ENCODE measurements around the gene SLC11A2. TPM values are rescaled to one million over a fixed set of nuclear protein-coding genes. Genes with fewer than 3 reads are reported as not detected.

The SLC11A2 gene
- total RNA-seq, 1 experiment from 2014 or later: 38.7 TPM

DNA sequence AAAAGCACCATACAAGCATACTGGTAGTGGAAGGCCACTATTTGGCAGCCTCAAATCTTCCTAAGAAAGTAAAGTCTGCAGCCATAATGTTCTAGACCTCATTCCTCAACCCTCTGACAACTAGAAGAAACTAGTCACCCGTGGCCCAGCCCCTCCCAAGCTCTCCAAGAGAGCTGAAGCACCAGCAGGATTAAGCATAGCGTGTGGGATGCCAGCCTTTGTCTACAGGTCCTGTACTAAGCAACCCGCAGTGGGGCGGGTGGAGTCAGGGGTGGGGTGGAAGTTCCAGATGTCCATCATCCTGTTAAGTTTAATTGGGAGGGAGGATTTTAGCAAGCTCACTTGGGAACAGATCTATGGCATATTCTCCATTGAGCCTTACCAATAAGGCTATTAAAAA is 14.2 kb downstream of the SLC11A2 start:
- H3K27me3 ChIP-seq (ENCODE audit: insufficient read depth, low read length): no peaks in the 10 kb centered on the region

More for the DNA sequence above, 14.2 kb downstream of the SLC11A2 start:
- no peak for DNase-seq (ENCODE audit: low read depth, low spot score)
- ChIA-PET POLR2A (no interaction called here), RAD21 (ENCODE audit: low non-redundant PET in 1 of 2, low total read pairs in 2 of 2, uncharacterized antibody in 2 of 2, unreplicated experiment in 2 of 2) (no interaction called here), CTCF (no interaction called here)
- Histone ChIP-seq H3K4me3 (replicated peaks in 1 of 2; ENCODE audit: low read depth in 1 of 2, low read length in 2 of 2) (no peak overlapping the region), H3K27ac (ENCODE audit: low read depth, low read length) (no peak overlapping the region), H4K20me1 (ENCODE audit: insufficient read depth) (peaks cover 6% of the 10 kb centered on the region; the same call in 1 of the 2 replicates), H3K9me3 (ENCODE audit: control insufficient read depth in 1 of 2, insufficient read depth in 1 of 2, low read depth in 1 of 2, low read length in 2 of 2) (no peaks in the 10 kb centered on the region), H3K4me1 (ENCODE audit: control insufficient read depth in 1 of 2, insufficient read depth in 2 of 2, low read length in 2 of 2) (peaks cover 10 to 14% of the 10 kb centered on the region in 2 experiments; a peak in 3 of 4 replicates), H3K9ac (ENCODE audit: low read length) (no peak overlapping the region), H3K9me2 (ENCODE audit: insufficient read depth) (no peaks in the 10 kb centered on the region), H3K36me3 (ENCODE audit: control insufficient read depth in 1 of 2, insufficient read depth in 2 of 2, low read length in 2 of 2) (peaks cover 4 to 5% of the 10 kb centered on the region in 2 experiments; a peak in 2 of 4 replicates), H3K4me2 (ENCODE audit: low read length) (no peak overlapping the region), H3K79me2 (ENCODE audit: insufficient read depth, low read length) (peaks cover 45% of the 10 kb centered on the region), H2AFZ (ENCODE audit: low read depth, low read length, poor library complexity, severe bottlenecking) (no peak overlapping the region)
- BruUV-seq (replicated peaks): no TSS peak
- TF ChIP-seq, protein P1, sequence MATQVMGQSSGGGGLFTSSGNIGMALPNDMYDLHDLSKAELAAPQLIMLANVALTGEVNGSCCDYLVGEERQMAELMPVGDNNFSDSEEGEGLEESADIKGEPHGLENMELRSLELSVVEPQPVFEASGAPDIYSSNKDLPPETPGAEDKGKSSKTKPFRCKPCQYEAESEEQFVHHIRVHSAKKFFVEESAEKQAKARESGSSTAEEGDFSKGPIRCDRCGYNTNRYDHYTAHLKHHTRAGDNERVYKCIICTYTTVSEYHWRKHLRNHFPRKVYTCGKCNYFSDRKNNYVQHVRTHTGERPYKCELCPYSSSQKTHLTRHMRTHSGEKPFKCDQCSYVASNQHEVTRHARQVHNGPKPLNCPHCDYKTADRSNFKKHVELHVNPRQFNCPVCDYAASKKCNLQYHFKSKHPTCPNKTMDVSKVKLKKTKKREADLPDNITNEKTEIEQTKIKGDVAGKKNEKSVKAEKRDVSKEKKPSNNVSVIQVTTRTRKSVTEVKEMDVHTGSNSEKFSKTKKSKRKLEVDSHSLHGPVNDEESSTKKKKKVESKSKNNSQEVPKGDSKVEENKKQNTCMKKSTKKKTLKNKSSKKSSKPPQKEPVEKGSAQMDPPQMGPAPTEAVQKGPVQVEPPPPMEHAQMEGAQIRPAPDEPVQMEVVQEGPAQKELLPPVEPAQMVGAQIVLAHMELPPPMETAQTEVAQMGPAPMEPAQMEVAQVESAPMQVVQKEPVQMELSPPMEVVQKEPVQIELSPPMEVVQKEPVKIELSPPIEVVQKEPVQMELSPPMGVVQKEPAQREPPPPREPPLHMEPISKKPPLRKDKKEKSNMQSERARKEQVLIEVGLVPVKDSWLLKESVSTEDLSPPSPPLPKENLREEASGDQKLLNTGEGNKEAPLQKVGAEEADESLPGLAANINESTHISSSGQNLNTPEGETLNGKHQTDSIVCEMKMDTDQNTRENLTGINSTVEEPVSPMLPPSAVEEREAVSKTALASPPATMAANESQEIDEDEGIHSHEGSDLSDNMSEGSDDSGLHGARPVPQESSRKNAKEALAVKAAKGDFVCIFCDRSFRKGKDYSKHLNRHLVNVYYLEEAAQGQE (IDR thresholded peaks at IDR 0.05; ENCODE audit: low read depth): no peak
- TF ChIP-seq CBX3 (IDR thresholded peaks at IDR 0.05; ENCODE audit: low read depth) (no peak), SIN3A (IDR thresholded peaks at IDR 0.05; ENCODE audit: low read depth) (no peak), TCF7L2 (IDR thresholded peaks at IDR 0.05; ENCODE audit: borderline replicate concordance, extremely low read depth, insufficient read depth, insufficient read length) (no peak), EZH2 (IDR thresholded peaks at IDR 0.05) (no peak), YY1 (IDR thresholded peaks at IDR 0.05; ENCODE audit: extremely low read depth, insufficient replicate concordance, low read depth, low read length) (no peak), CEBPB (IDR thresholded peaks at IDR 0.05; ENCODE audit: low read depth) (no peak), JUND (IDR thresholded peaks at IDR 0.05) (no peak), ZNF274 (IDR thresholded peaks at IDR 0.05; ENCODE audit: low read depth, low read length) (no peak)
- TF ChIP-seq, protein P2, sequence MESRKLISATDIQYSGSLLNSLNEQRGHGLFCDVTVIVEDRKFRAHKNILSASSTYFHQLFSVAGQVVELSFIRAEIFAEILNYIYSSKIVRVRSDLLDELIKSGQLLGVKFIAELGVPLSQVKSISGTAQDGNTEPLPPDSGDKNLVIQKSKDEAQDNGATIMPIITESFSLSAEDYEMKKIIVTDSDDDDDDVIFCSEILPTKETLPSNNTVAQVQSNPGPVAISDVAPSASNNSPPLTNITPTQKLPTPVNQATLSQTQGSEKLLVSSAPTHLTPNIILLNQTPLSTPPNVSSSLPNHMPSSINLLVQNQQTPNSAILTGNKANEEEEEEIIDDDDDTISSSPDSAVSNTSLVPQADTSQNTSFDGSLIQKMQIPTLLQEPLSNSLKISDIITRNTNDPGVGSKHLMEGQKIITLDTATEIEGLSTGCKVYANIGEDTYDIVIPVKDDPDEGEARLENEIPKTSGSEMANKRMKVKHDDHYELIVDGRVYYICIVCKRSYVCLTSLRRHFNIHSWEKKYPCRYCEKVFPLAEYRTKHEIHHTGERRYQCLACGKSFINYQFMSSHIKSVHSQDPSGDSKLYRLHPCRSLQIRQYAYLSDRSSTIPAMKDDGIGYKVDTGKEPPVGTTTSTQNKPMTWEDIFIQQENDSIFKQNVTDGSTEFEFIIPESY (IDR thresholded peaks at IDR 0.05; ENCODE audit: extremely low read depth, insufficient replicate concordance, low read length): no peak
- ATAC-seq: no peak
- intact Hi-C loops (cut with micrococcal nuclease): no loop called here
